ENCODE results near the gene PDE4D.

PDE4D gene

GRCh38 chr5:59684388-59685190 is 208.9 kb downstream of the PDE4D start:
- no peaks in the 10 kb centered on the region for H3K27me3 ChIP-seq
- H3K36me3 ChIP-seq, result no peaks in the 10 kb centered on the region
- H3K4me1 ChIP-seq, result no peaks in the 10 kb centered on the region
- no peak for DNase-seq
- H3K4me3 ChIP-seq (ENCODE audit: low read depth, low read length), result no peak overlapping the region
- H3K9me3 ChIP-seq, result no peaks in the 10 kb centered on the region
- TF ChIP-seq CTCF (IDR thresholded peaks at IDR 0.05; ENCODE audit: low read depth, low read length), result no peak

- Histone ChIP-seq H3K4me1 (no peaks in the 10 kb centered on the region), H3K36me3 (no peaks in the 10 kb centered on the region), H3K27me3 (no peaks in the 10 kb centered on the region), H3K4me3 (ENCODE audit: low read depth, low read length) (no peak overlapping the region), H3K9me3 (no peaks in the 10 kb centered on the region)
- no peak for TF ChIP-seq CTCF (IDR thresholded peaks at IDR 0.05; ENCODE audit: low read depth, low read length)
- DNase-seq, result no peak
Observed at GRCh38 chr5:59683311-59683710, 210.2 kb downstream of the PDE4D start.

GRCh38 chr5:59682542-59682941 is 211.0 kb downstream of the PDE4D start:
- no peak overlapping the region for H3K4me3 ChIP-seq (ENCODE audit: low read depth, low read length)
- no peak for TF ChIP-seq CTCF (IDR thresholded peaks at IDR 0.05; ENCODE audit: low read depth, low read length)
- H3K4me1 ChIP-seq, result no peaks in the 10 kb centered on the region
- no peak for DNase-seq
- H3K36me3 ChIP-seq, result no peaks in the 10 kb centered on the region
- H3K27me3 ChIP-seq, result no peaks in the 10 kb centered on the region
- no peaks in the 10 kb centered on the region for H3K9me3 ChIP-seq

GRCh38 chr5:59678943-59679342 is 214.6 kb downstream of the PDE4D start:
- Histone ChIP-seq H3K27me3 (no peaks in the 10 kb centered on the region), H3K4me3 (ENCODE audit: low read depth, low read length) (no peak overlapping the region), H3K9me3 (no peaks in the 10 kb centered on the region), H3K36me3 (no peaks in the 10 kb centered on the region), H3K4me1 (no peaks in the 10 kb centered on the region)
- DNase-seq, result no peak
- no peak for TF ChIP-seq CTCF (IDR thresholded peaks at IDR 0.05; ENCODE audit: low read depth, low read length)

- Histone ChIP-seq H3K4me3 (ENCODE audit: low read depth, low read length) (no peak overlapping the region), H3K9me3 (no peaks in the 10 kb centered on the region), H3K27me3 (no peaks in the 10 kb centered on the region; the same call in 1 of the 2 replicates), H3K36me3 (no peaks in the 10 kb centered on the region), H3K4me1 (no peaks in the 10 kb centered on the region)
- TF ChIP-seq CTCF (IDR thresholded peaks at IDR 0.05; ENCODE audit: low read depth, low read length), result no peak
- DNase-seq, result no peak
Observed at GRCh38 chr5:59674763-59675162, 218.8 kb downstream of the PDE4D start.

GRCh38 chr5:59673438-59674058 is 220.0 kb downstream of the PDE4D start:
- Histone ChIP-seq H3K27me3 (no peaks in the 10 kb centered on the region; the same call in 1 of the 2 replicates), H3K4me3 (ENCODE audit: low read depth, low read length) (no peak overlapping the region), H3K36me3 (no peaks in the 10 kb centered on the region), H3K4me1 (no peaks in the 10 kb centered on the region), H3K9me3 (no peaks in the 10 kb centered on the region)
- DNase-seq, result no peak
- peak; percentile 72 for TF ChIP-seq CTCF (IDR thresholded peaks at IDR 0.05; ENCODE audit: low read depth, low read length)

Data from BE2C (cell line).